ENCODE measurements around the gene ZNF668.

ZNF668 gene

DNA sequence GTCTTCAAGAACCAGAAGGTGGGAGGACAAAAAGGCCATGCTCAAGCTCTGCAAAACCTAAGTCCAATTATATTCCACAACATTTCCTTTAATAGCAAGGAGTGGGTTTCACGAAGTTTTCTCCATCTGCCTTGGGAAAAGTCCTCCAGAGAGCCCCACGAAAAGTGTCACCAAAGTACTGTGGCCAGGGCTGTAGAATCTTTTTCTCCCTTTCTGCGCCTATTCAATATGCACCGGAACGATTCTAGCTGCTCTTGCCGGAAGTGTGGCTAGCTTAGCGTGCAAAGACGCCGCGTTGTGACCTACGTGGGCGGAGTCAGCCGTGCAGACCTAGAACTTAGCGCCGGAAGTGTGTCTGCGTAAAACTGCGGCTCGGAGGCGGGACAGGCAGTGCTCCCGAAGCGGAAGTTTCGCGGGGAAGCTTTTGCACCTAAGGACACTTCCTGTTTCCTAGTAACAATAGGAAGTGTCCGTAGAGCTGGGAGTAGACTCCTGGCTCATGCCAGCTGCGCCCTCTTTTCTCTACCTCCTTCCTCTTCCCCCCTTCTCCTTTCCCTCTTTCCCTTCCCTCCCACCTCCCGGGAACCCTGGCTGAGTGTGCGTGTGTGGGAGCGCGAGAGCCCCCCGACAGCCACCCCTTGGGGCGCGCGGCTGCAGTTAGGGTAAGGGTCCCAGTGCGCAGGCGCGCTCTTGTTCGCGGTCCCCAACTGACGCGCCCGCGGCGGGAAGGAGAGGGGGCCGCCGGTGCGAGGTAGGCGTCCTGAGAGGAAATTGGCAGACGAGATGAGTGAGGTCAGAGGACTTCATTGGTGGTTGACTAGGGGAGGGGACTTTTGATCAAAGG, at the start of gene ZNF668, which contains the start of gene ZNF646:
Gene ZNF668 (minus strand): TSS at position 271 of the 844 bp plus-strand sequence. CDS start 9,781 bp downstream, outside the sequence.
Gene ZNF646 (plus strand): TSS at position 453 of the 844 bp plus-strand sequence. CDS start 1,903 bp downstream, outside the sequence.
- DNase-seq (ENCODE audit: low spot score), result peak; percentile 96

- DNase-seq (ENCODE audit: low spot score), result no peak
These were observed 46.1 kb upstream of the ZNF668 start for GRCh38 chr16:31120129-31120528.

GRCh38 chr16:31118223-31119155, 44.4 kb upstream of the ZNF668 start:
- DNase-seq (ENCODE audit: low spot score), result no peak

DNA sequence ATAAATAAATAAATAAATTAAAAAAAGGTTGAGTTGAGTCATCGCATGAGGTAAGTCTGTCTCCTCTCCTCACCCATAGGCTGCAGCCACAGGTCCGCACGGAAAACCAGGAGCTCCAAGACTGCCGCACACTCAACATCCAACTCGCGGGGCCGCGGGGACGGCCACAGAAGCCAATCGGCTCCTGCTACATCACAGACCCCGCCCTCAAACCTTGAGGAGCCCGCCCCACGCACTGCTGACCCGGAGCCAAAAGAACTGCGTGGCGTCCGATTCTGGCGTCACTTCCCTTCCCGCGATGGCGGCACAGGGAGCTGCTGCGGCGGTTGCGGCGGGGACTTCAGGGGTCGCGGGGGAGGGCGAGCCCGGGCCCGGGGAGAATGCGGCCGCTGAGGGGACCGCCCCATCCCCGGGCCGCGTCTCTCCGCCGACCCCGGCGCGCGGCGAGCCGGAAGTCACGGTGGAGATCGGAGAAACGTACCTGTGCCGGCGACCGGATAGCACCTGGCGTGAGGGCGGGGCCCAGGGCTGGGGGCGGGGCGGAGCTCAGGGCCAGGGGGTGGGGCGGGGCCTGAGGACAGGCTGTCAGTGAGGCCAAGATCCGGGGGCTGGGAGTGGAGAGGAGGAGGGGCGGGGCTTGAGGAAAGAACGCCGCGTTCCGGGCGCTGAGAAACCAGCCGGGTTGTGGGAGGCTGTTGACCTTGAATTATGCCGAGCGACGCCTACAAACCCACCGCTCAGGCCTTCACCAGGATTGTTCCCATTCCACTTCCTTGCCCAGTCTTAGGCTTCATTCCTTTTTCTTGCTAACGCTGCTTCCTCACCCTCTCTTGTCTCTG, 43.6 kb upstream of the ZNF668 start, which contains the start of gene KAT8:
Gene KAT8 (plus strand): TSS at position 281 of the 839 bp plus-strand sequence. CDS start 18 bp downstream, at position 299.
- peak; percentile 98 for DNase-seq (ENCODE audit: low spot score)

GRCh38 chr16:31114468-31114867, 40.4 kb upstream of the ZNF668 start:
- DNase-seq (ENCODE audit: low spot score), result no peak

GRCh38 chr16:31113121-31114120, 39.4 kb upstream of the ZNF668 start:
- DNase-seq (ENCODE audit: low spot score), result no peak

DNA sequence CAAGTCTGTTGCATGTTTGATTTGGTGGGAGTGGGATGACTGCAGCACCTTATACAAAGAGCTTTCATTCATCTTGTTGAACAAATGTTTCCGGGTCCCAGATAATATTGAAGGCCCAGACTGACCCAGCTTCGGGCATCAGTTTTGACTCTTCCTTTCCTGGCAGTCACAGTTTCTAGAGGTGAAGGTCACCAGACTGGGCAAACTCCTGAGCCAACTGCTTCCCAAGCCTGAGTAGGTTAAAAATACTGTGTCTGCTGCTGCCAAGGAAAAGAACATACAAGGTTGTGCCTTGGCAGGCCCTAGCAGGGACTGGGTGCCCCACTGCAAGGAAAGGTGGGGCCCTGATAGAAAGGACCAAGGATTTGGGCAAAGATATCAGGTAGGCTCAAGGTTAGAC, 38.7 kb upstream of the ZNF668 start:
- no peak for DNase-seq (ENCODE audit: low spot score)

- no peak for DNase-seq (ENCODE audit: low spot score)
These were observed 37.9 kb upstream of the ZNF668 start for GRCh38 chr16:31111881-31112466.

- no peak for DNase-seq (ENCODE audit: low spot score)
These were observed 36.3 kb upstream of the ZNF668 start for GRCh38 chr16:31110106-31111034.

DNA sequence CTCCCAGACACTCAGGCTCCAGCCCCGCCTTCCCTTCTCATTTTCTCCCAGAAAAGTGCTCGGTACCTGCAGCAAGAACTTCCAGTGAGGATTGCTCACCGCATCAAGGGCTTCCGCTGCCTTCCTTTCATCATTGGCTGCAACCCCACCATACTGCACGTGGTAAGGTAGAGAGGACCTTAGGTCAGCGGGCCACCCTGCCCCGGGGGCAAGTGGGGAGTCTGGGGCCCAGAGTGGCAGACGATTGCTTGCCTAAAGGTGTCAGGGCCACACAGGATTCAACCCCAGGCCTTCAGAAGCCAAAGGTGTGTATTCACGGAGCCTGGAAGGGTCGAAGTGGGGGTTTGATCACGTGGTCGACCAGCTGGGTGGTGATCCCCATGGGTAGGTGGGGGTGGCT, 35.6 kb upstream of the ZNF668 start:
- DNase-seq (ENCODE audit: low spot score), result no peak

DNA sequence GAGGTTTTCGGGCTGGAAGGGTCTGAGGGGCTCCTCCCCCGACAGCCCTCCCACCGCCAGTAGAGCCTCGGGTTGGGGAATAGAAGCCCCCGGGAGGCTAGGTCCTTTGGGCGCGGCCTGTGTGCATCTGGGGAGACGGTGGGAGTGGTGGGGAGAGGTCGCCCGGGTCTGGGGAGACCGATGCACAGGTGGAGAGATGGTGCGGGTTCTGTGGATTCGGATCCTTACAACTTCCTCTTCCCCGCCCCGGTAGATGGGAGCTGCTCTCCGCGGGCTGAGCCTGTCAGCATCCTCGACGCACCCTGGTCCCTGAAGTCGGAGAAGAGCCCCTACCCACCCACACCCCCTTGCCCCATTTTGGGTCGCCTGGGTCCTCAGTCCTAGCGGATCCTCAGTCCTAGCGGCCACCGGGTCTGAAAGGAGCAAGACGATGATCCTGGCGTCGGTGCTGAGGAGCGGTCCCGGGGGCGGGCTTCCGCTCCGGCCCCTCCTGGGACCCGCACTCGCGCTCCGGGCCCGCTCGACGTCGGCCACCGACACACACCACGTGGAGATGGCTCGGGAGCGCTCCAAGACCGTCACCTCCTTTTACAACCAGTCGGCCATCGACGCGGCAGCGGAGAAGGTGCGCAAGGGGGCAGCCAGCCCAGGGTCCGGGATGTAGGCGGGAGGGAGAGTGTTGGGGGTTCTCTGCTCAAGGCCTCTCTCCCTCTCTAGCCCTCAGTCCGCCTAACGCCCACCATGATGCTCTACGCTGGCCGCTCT, 34.9 kb upstream of the ZNF668 start:
- DNase-seq (ENCODE audit: low spot score), result no peak

GRCh38 chr16:31108035-31108793, 34.2 kb upstream of the ZNF668 start, which contains the start of gene BCKDK:
TSS of gene BCKDK (plus strand) at chr16:31108386. CDS start at chr16:31109224, 838 bp downstream.
- DNase-seq (ENCODE audit: low spot score), result peak; percentile 83

- DNase-seq (ENCODE audit: low spot score), result no peak
These were observed 33.4 kb upstream of the ZNF668 start for GRCh38 chr16:31107465-31107867.

DNA sequence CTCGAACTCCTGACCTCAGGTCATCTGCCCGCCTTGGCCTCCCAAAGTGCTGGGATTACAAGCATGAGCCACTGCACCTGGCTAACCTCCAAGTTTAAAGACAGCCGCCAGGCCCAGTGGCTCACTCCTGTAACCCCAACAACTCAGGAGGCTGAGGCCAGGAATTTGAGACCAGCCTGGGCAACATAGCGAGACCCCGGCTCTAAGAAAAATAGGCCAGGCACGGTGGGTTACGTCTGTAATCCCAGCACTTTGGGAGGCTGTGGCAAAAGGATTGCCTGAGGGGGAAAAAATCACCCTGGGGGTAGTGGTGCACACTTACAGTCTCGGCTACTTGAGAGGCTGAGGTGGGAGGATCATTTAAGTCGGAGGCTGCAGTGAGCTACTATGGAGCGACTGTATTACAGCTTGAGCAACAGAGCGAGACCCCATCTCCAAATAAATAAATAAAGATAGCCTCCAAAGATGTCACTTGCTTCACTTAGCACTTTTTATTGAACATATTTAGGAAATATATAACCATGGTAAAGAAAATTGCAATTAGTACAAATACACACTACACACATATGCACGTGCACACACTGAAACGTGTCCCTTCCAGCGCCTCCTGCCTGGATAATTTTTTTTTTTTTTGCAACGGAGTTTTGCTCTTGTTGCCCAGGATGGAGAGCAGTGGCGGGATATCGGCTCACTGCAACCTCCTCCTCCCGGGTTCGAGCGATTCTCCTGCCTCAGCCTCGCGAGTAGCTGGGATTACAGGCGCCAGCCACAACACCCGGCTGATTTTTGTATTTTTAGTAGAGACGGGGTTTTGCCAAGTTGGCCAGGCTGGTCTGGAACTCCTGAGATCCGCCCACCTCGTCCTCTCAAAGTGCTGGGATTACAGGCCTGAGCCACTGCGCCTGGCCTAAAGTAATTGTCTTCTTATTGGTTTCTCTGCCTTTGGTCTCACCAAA, 32.7 kb upstream of the ZNF668 start:
- no peak for DNase-seq (ENCODE audit: low spot score)

DNA sequence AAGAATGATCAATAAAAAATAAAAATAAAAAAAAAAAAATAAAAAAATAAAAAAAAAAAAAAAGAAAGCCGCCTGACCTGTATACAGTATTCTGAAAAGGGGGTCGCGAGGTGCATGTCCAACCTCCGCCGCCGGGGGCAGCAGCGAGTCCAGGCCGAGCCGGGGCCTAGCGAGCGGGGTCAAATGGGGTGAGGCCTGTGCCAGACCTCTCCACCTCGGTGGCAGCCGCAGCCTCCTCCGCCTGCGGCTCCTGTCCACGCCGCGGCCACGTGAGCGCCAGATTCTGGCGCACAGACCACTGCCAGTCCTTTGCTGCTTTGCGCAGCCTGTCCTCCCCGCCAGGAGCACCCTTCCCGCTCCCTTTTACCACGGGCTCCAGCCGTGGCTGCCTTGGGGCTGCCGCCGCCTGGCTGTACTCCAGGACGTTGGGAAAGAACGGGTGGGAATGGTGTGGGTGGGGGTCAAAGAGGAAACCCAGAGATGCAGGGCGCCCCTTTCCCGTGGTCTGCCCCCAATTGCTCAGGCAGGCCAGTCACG, 31.7 kb upstream of the ZNF668 start:
- peak; percentile 90 for DNase-seq (ENCODE audit: low spot score)
